Keratinocyte (primary cell): ENCODE measurements around the gene GUCA2A. TPM values are rescaled to one million over a fixed set of nuclear protein-coding genes. Genes with fewer than 3 reads are reported as not detected.
A peak's percentile ranks its signal among the peaks of the same experiment; 100 is the strongest.

ENCODE experiments used
- DNase-seq: peaks from one replicate; pipeline ENCODE4 v3.0.0-alpha.2; 2011; ENCODE audit warnings: low read depth, missing footprints, low spot score
- FAIRE-seq: peaks from 2 replicates; lab custom pipeline; 2011; peaks lifted over from hg19 to GRCh38; lab: Jason Lieb, UNC
- H2AFZ ChIP-seq: 2 replicates; pipeline ENCODE4 v1.6.0; 2012; ENCODE audit warnings: low read length, control low read depth, inconsistent platforms; ENCODE audit not compliant: control insufficient read depth
- H3K27ac ChIP-seq: 2 replicates; pipeline ENCODE4 v1.5.1; 2011; ENCODE audit warnings: low read length; ENCODE audit not compliant: control insufficient read depth, insufficient read depth
- H3K27me3 ChIP-seq: 3 replicates; pipeline ENCODE4 v1.6.0; 2011; ENCODE audit warnings: low read length; ENCODE audit not compliant: control insufficient read depth, insufficient read depth; ENCODE audit errors: extremely low read depth
- H3K36me3 ChIP-seq, 2 experiments: 2 replicates in 1 of 2; 3 replicates in 1 of 2; pipeline ENCODE4 v1.5.1; 2011; ENCODE audit warnings: low read length in 2 of 2, mild to moderate bottlenecking in 1 of 2; ENCODE audit not compliant: control insufficient read depth in 2 of 2, insufficient read depth in 2 of 2; ENCODE audit errors: extremely low read depth in 1 of 2
- H3K4me1 ChIP-seq: 3 replicates; pipeline ENCODE4 v1.5.1; 2011; ENCODE audit warnings: low read length; ENCODE audit not compliant: control insufficient read depth, insufficient read depth; ENCODE audit errors: extremely low read depth
- H3K4me2 ChIP-seq: 3 replicates; pipeline ENCODE4 v1.6.0; 2011; ENCODE audit warnings: low read depth, low read length; ENCODE audit not compliant: control insufficient read depth, insufficient read depth; ENCODE audit errors: extremely low read depth
- H3K4me3 ChIP-seq, 3 experiments: fragments of 200-600 bp in 1 of 3; sonication (generic) in 1 of 3; 2 replicates in 2 of 3; 3 replicates in 1 of 3; pipeline ENCODE4 v1.5.1; 2011 to 2016; ENCODE audit warnings: low read length in 3 of 3, mild to moderate bottlenecking in 3 of 3, control low read depth in 2 of 3, inconsistent platforms in 1 of 3, low read depth in 1 of 3, mixed read lengths in 1 of 3, mixed run types in 1 of 3, moderate library complexity in 1 of 3; ENCODE audit not compliant: control insufficient read depth in 2 of 3, insufficient read depth in 2 of 3; ENCODE audit errors: extremely low read depth in 1 of 3
- H3K79me2 ChIP-seq: 2 replicates; pipeline ENCODE4 v1.6.0; 2012; ENCODE audit warnings: low read length; ENCODE audit not compliant: control insufficient read depth, insufficient read depth
- H3K9ac ChIP-seq: 3 replicates; pipeline ENCODE4 v1.6.0; 2011; ENCODE audit warnings: low read length; ENCODE audit not compliant: control insufficient read depth, insufficient read depth; ENCODE audit errors: extremely low read depth
- H3K9me1 ChIP-seq: 3 replicates; pipeline ENCODE4 v1.6.0; 2011; ENCODE audit warnings: low read length; ENCODE audit not compliant: control insufficient read depth, insufficient read depth; ENCODE audit errors: extremely low read depth
- H3K9me3 ChIP-seq: 2 replicates; pipeline ENCODE4 v1.5.1; 2012; ENCODE audit warnings: low read depth, low read length; ENCODE audit not compliant: control insufficient read depth
- H4K20me1 ChIP-seq: 3 replicates; pipeline ENCODE4 v1.6.0; 2011; ENCODE audit warnings: low read length; ENCODE audit not compliant: control insufficient read depth, insufficient read depth; ENCODE audit errors: extremely low read depth
- CTCF ChIP-seq, 3 experiments: IDR thresholded peaks in 1 of 3; conservative IDR thresholded peaks in 1 of 3; optimal IDR thresholded peaks in 1 of 3; 2 replicates in 2 of 3; 3 replicates in 1 of 3; pipeline versions ENCODE3 to v1.5.1; 2011; ENCODE audit warnings: low read length in 3 of 3, mild to moderate bottlenecking in 3 of 3, moderate library complexity in 2 of 3, control low read depth in 1 of 3, inconsistent platforms in 1 of 3; ENCODE audit not compliant: insufficient read depth in 2 of 3; ENCODE audit errors: extremely low read depth in 1 of 3
- EZH2 ChIP-seq: IDR thresholded peaks from one replicate; pipeline ENCODE4 v1.6.1; 2012; ENCODE audit warnings: inconsistent platforms, mild to moderate bottlenecking, low read length, moderate library complexity
- dilution Hi-C: fragments of 300-500 bp; cut with MboI; formaldehyde crosslinking; loops from one replicate; pipeline ENCODE4 v1.7.0; 2020; ENCODE audit warnings: low sequenced_read_pairs; ENCODE audit not compliant: extremely low pct_ligation_motif_present
- polyA plus RNA-seq, 5 experiments: library from polyadenylated mRNA; depleted of rRNA in 3 of 5; stranded (reverse) in 3 of 5; stranded (forward) in 1 of 5; unstranded in 1 of 5; fragments of >200 nt; gene quantifications; 1 replicate in 1 of 5; 2 replicates in 3 of 5; 3 replicates in 1 of 5; pipeline versions ENCODE4 v1.2.1 to v1.2.3, GENCODE V29; 2011 to 2012; ENCODE audit warnings: missing spikeins in 2 of 5, low read depth in 1 of 5, low replicate concordance in 1 of 5

GUCA2A gene
- polyA plus RNA-seq, 1 donor (not counting 4 experiments of a cell fraction or from before 2014, with no cell fraction given) = not detected

DNA sequence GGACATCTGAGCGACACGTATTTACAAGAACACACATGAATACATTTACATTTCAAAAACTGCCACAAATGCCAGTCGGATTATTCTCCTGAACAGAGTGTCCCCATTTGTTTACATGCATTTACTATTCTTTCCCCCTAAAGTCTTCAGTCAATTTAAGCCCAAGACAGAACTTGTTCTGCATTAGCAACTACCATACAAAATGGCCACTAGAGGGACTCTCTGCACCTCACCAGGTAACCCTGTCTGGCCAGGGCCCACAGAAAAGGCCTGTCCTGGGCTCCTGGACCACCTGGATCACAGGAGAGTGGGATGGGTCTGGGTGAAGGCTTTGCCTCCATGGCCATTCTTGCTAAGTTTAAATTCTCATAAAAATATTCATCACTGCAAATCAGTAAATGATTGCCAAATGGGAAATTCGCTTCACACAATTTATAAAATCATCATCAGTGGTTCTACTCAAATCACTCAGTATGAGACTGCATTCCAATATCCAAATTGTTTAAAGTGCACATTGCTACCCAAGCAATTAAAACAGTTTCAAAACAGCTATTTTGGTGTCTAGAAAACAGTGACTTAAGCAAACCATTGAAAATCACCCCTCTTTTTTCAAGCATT, 12.5 kb upstream of the GUCA2A start:
- H3K4me1 ChIP-seq = peaks cover 61% of the 10 kb centered on the region
- H3K79me2 ChIP-seq = no peaks in the 10 kb centered on the region
- no peaks in the 10 kb centered on the region for H3K9me1 ChIP-seq
- no peak overlapping the region for H3K4me3 ChIP-seq
- FAIRE-seq = no peak
- no peaks in the 10 kb centered on the region for H3K9me3 ChIP-seq
- H3K4me2 ChIP-seq = no peak overlapping the region
- H3K9ac ChIP-seq = no peak overlapping the region
- no peak overlapping the region for H3K27ac ChIP-seq
- no peak overlapping the region for H2AFZ ChIP-seq
- H3K36me3 ChIP-seq = peaks cover 4 to 8% of the 10 kb centered on the region in 2 experiments
- H4K20me1 ChIP-seq = no peaks in the 10 kb centered on the region
- no peaks in the 10 kb centered on the region for H3K27me3 ChIP-seq
- TF ChIP-seq CTCF (optimal IDR thresholded peaks at IDR 0.05 in 1 of 3, IDR thresholded peaks at IDR 0.05 in 1 of 3, conservative IDR thresholded peaks at IDR 0.05 in 1 of 3; ENCODE audit: extremely low read depth in 1 of 3, insufficient read depth in 2 of 3, low read length in 3 of 3) (peak; percentile 78 to 94 (median 83)), EZH2 (no peak)
- no peak for DNase-seq
- dilution Hi-C loops = no loop called here

DNA sequence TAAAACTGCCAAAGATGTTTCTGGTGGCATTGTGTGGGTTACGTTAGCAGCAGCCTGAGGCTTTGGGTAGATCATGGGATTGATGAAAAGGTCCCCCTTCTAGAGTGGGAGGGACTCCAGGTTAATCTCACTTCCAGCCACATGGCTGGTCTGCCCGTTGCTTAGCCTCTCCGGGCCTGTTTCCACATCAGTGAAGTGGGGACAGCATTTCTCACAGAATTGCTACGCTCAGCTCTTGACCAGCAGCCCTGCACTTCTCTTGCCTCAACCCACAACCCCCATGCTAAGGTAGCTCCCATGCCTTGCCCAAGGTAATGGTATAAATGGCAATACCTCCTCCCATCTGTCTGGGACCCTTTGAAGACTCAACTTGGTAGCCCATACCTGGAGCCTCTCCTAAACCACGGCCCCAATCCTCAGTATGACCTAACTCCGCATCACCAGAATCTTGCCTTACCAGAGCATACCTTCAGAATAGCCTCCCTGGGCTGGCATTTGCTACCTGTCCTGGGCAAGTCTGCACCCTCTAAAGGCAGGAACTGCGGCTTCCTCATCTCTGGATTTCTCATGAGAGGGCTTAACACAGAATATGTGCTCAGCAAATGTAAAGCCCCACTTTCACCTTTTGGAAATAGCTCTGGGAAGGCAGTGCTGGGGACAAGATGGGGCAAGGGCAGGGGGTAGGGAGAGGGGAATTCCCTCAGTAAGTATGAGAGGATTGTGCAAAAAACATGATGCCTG, 10.9 kb upstream of the GUCA2A start:
- no peak overlapping the region for H2AFZ ChIP-seq
- no peaks in the 10 kb centered on the region for H3K9me1 ChIP-seq
- H3K27me3 ChIP-seq = no peaks in the 10 kb centered on the region
- H3K36me3 ChIP-seq = peaks cover 0 to 8% of the 10 kb centered on the region in 2 experiments
- TF ChIP-seq EZH2 (no peak), CTCF (optimal IDR thresholded peaks at IDR 0.05 in 1 of 3, IDR thresholded peaks at IDR 0.05 in 1 of 3, conservative IDR thresholded peaks at IDR 0.05 in 1 of 3; ENCODE audit: extremely low read depth in 1 of 3, insufficient read depth in 2 of 3, low read length in 3 of 3) (peak in 1 of 3 experiments; percentile 4)
- DNase-seq = no peak
- peaks cover 63% of the 10 kb centered on the region for H3K4me1 ChIP-seq
- no peaks in the 10 kb centered on the region for H3K9me3 ChIP-seq
- H3K9ac ChIP-seq = peak overlapping the region; percentile 35
- no peak overlapping the region for H3K4me3 ChIP-seq
- no peaks in the 10 kb centered on the region for H3K79me2 ChIP-seq
- peak; percentile 88 for FAIRE-seq
- H3K27ac ChIP-seq = peak overlapping the region; percentile 92
- peak overlapping the region; percentile 96 for H3K4me2 ChIP-seq
- dilution Hi-C loops = no loop called here
- H4K20me1 ChIP-seq = no peaks in the 10 kb centered on the region
